ENCODE measurements around the gene ZNF189.
A peak's percentile ranks its signal among the peaks of the same experiment; 100 is the strongest.

ZNF189 gene

DNA sequence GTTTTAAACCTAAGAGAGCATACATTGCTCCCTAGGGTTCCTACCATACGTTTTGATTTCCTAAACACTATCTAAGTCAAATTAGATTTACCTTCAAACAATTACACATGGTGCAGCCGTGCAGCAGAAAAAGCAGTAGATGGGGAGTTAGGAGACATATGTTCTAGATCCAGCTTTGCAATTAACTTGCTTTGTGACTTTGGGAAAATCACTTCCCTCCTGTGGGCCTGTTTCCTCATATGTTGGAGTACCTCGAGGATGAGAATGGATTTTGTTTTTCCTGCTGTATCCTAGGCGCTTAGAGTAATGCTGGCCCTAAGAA is 944 bp upstream of the ZNF189 start:
- Histone ChIP-seq H3K9me2 (replicated peaks; ENCODE audit: low read depth, low read length) (no peaks in the 10 kb centered on the region), H3F3A (ENCODE audit: low read depth) (no peaks in the 10 kb centered on the region), H3K27me3 (ENCODE audit: insufficient read depth, low read length, poor library complexity, severe bottlenecking) (no peaks in the 10 kb centered on the region), H3K36me3 (ENCODE audit: insufficient read depth, low read length) (no peaks in the 10 kb centered on the region), H3K4me1 (ENCODE audit: insufficient read depth, low read length, poor library complexity, severe bottlenecking) (peaks cover 50% of the 10 kb centered on the region), H3K4me2 (ENCODE audit: low read depth, low read length, poor library complexity, severe bottlenecking) (peak overlapping the region; percentile 91), H2AFZ (ENCODE audit: low read length) (peak overlapping the region; percentile 95), H3K79me2 (ENCODE audit: insufficient read depth, low read length) (peaks cover 88% of the 10 kb centered on the region), H3K9ac (ENCODE audit: low read depth, low read length, poor library complexity, severe bottlenecking) (peak overlapping the region; percentile 83), H3K4me3 (ENCODE audit: low read length, poor library complexity, severe bottlenecking) (peak overlapping the region; percentile 83), H4K20me1 (ENCODE audit: insufficient read depth, low read length, poor library complexity, severe bottlenecking) (peaks cover 21% of the 10 kb centered on the region), H3K9me3 (ENCODE audit: insufficient read depth, low read depth, low read length) (no peaks in the 10 kb centered on the region)
- TF ChIP-seq, protein P1, sequence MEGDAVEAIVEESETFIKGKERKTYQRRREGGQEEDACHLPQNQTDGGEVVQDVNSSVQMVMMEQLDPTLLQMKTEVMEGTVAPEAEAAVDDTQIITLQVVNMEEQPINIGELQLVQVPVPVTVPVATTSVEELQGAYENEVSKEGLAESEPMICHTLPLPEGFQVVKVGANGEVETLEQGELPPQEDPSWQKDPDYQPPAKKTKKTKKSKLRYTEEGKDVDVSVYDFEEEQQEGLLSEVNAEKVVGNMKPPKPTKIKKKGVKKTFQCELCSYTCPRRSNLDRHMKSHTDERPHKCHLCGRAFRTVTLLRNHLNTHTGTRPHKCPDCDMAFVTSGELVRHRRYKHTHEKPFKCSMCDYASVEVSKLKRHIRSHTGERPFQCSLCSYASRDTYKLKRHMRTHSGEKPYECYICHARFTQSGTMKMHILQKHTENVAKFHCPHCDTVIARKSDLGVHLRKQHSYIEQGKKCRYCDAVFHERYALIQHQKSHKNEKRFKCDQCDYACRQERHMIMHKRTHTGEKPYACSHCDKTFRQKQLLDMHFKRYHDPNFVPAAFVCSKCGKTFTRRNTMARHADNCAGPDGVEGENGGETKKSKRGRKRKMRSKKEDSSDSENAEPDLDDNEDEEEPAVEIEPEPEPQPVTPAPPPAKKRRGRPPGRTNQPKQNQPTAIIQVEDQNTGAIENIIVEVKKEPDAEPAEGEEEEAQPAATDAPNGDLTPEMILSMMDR (conservative IDR thresholded peaks at IDR 0.05; ENCODE audit: low read length) = no peak
- TF ChIP-seq EZH2phosphoT487 (IDR thresholded peaks at IDR 0.05; ENCODE audit: borderline replicate concordance) = no peak

DNA sequence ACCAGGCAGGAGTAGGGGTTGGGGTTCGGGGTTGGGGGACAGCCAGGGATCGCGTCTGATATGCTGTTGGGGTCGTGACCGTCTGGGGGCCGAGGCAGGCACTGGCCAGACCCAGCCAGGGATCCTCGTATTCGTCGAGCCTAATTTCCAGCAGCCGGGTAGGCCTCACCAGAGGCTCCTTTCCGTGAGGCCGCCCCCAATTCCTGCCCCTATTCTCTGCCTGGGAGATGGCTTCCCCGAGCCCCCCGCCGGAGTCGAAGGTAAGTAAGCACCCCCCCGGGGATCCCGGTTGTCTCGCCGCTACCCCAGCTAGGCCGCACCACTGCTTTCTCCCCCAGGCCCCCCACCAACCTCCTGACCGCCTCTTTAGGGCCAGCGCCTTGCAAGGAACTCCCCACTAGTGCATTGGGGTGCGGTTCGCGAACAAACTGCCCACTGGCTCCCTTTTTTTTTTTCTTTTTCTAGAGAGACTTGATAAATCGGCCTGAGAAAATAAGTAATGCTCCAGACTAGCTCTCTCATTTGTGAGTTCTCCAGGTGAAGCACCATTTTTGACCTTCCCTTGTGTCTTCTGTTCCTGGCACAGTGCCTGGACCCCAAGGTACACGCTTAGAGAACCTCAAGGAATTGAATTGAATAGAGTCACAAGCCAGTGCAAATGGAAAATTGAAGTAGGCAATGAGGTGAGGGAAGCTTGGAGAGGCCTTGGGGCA is 435 bp downstream of the ZNF189 start:
- Histone ChIP-seq H3K9me3 (ENCODE audit: insufficient read depth, low read depth, low read length) (no peaks in the 10 kb centered on the region), H3K4me2 (ENCODE audit: low read depth, low read length, poor library complexity, severe bottlenecking) (peak overlapping the region; percentile 87), H3K79me2 (ENCODE audit: insufficient read depth, low read length) (peaks cover 81% of the 10 kb centered on the region), H3K9me2 (replicated peaks; ENCODE audit: low read depth, low read length) (no peaks in the 10 kb centered on the region), H3K36me3 (ENCODE audit: insufficient read depth, low read length) (peaks cover 7% of the 10 kb centered on the region; the same call in 1 of the 2 replicates), H3K4me1 (ENCODE audit: insufficient read depth, low read length, poor library complexity, severe bottlenecking) (peaks cover 57% of the 10 kb centered on the region), H3K9ac (ENCODE audit: low read depth, low read length, poor library complexity, severe bottlenecking) (peak overlapping the region; percentile 91), H4K20me1 (ENCODE audit: insufficient read depth, low read length, poor library complexity, severe bottlenecking) (peaks cover 21% of the 10 kb centered on the region), H3K4me3 (ENCODE audit: low read length, poor library complexity, severe bottlenecking) (peak overlapping the region; percentile 83), H2AFZ (ENCODE audit: low read length) (peak overlapping the region; percentile 69), H3K27me3 (ENCODE audit: insufficient read depth, low read length, poor library complexity, severe bottlenecking) (no peaks in the 10 kb centered on the region), H3F3A (ENCODE audit: low read depth) (no peaks in the 10 kb centered on the region)
- TF ChIP-seq, protein P1 (conservative IDR thresholded peaks at IDR 0.05; ENCODE audit: low read length) = no peak
- TF ChIP-seq EZH2phosphoT487 (IDR thresholded peaks at IDR 0.05; ENCODE audit: borderline replicate concordance) = no peak

DNA sequence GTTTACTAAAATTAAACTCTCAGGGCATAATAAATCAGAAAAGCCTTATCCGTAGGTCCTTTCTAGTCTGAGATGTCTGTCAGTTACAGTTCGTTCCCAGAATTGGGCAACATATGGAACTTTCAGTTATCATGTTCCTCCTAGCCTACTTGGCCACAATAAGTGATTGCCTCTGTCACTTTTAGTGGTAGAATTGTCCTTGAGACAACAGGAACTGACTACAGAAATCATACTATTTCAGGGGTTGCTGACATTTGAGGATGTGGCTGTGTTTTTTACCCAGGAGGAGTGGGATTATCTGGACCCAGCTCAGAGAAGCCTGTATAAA is 956 bp downstream of the ZNF189 start:
- H3K4me1 ChIP-seq (ENCODE audit: insufficient read depth, low read length, poor library complexity, severe bottlenecking) = peaks cover 57% of the 10 kb centered on the region
- H3K27me3 ChIP-seq (ENCODE audit: insufficient read depth, low read length, poor library complexity, severe bottlenecking) = no peaks in the 10 kb centered on the region
- TF ChIP-seq, protein P1 (conservative IDR thresholded peaks at IDR 0.05; ENCODE audit: low read length) = no peak
- TF ChIP-seq EZH2phosphoT487 (IDR thresholded peaks at IDR 0.05; ENCODE audit: borderline replicate concordance) = no peak
- peaks cover 21% of the 10 kb centered on the region for H4K20me1 ChIP-seq (ENCODE audit: insufficient read depth, low read length, poor library complexity, severe bottlenecking)
- no peaks in the 10 kb centered on the region for H3K9me2 ChIP-seq (replicated peaks; ENCODE audit: low read depth, low read length)
- peak overlapping the region; percentile 69; the same call in 1 of the 2 replicates for H2AFZ ChIP-seq (ENCODE audit: low read length)
- H3K79me2 ChIP-seq (ENCODE audit: insufficient read depth, low read length) = peaks cover 76% of the 10 kb centered on the region
- peak overlapping the region; percentile 87 for H3K4me2 ChIP-seq (ENCODE audit: low read depth, low read length, poor library complexity, severe bottlenecking)
- no peaks in the 10 kb centered on the region for H3F3A ChIP-seq (ENCODE audit: low read depth)
- peak overlapping the region; percentile 83 for H3K4me3 ChIP-seq (ENCODE audit: low read length, poor library complexity, severe bottlenecking)
- H3K9ac ChIP-seq (ENCODE audit: low read depth, low read length, poor library complexity, severe bottlenecking) = peak overlapping the region; percentile 91
- no peaks in the 10 kb centered on the region for H3K9me3 ChIP-seq (ENCODE audit: insufficient read depth, low read depth, low read length)
- peaks cover 12% of the 10 kb centered on the region for H3K36me3 ChIP-seq (ENCODE audit: insufficient read depth, low read length)

Measured in Loucy (cell line).